Stimulated activated CD8-positive, alpha-beta memory T cell treated with anti-CD3 and anti-CD28 coated beads, Interleukin-4, amount 100 ng/mL, for 4 hours (primary cell): Measurements from ENCODE around the gene GBP1.
"Not testable (repeated sequence)": the region's sequence is repeated elsewhere in the genome, so short reads cannot be mapped to it uniquely, and the experiment has no call there.

Experiments used
- DNase-seq, 2 donors: peaks; one replicate each; pipeline ENCODE4 v3.0.0-alpha.2; 2020; ENCODE audit warnings: low read depth in 2 of 2, low spot score in 1 of 2

GBP1 gene

GRCh38 chr1:89065079-89065868, at the start of gene GBP1:
TSS of gene GBP1 (minus strand) at chr1:89065208. CDS start at chr1:89063234, 1,974 bp downstream.
- no peak for DNase-seq

- no peak for DNase-seq
Observed at GRCh38 chr1:89114662-89115061, 49.7 kb upstream of the GBP1 start.

- no peak for DNase-seq
Observed at GRCh38 chr1:89112871-89113613, 48.0 kb upstream of the GBP1 start.

GRCh38 chr1:89104687-89105086, 39.7 kb upstream of the GBP1 start:
- DNase-seq = no peak

GRCh38 chr1:89104147-89104546, 39.1 kb upstream of the GBP1 start:
- no peak for DNase-seq

- DNase-seq = no peak
Observed at GRCh38 chr1:89102021-89102420, 37.0 kb upstream of the GBP1 start.

- DNase-seq = no peak
Observed at GRCh38 chr1:89100412-89100811, 35.4 kb upstream of the GBP1 start.

GRCh38 chr1:89098857-89099256, 33.8 kb upstream of the GBP1 start:
- no peak for DNase-seq

GRCh38 chr1:89095737-89096136, 30.7 kb upstream of the GBP1 start:
- no peak for DNase-seq

GRCh38 chr1:89089962-89090361, 25.0 kb upstream of the GBP1 start:
- DNase-seq = no peak

GRCh38 chr1:89088572-89088971, 23.6 kb upstream of the GBP1 start:
- no peak for DNase-seq

GRCh38 chr1:89087241-89087640, 22.2 kb upstream of the GBP1 start:
- no peak for DNase-seq

GRCh38 chr1:89085781-89086180, 20.8 kb upstream of the GBP1 start:
- DNase-seq = no peak

GRCh38 chr1:89081005-89081404, 16.0 kb upstream of the GBP1 start:
- DNase-seq = no peak

- not testable (repeated sequence) for DNase-seq
Observed at GRCh38 chr1:89080068-89080467, 15.1 kb upstream of the GBP1 start.

- DNase-seq = not testable (repeated sequence)
Observed at GRCh38 chr1:89072466-89073065, 7.6 kb upstream of the GBP1 start.

- no peak for DNase-seq
Observed at GRCh38 chr1:89070509-89070908, 5.5 kb upstream of the GBP1 start.

GRCh38 chr1:89069951-89070350, 4.9 kb upstream of the GBP1 start:
- no peak for DNase-seq

- no peak for DNase-seq
Observed at GRCh38 chr1:89068291-89068690, 3.3 kb upstream of the GBP1 start.

GRCh38 chr1:89064632-89065031, 376 bp downstream of the GBP1 start:
- no peak for DNase-seq

GRCh38 chr1:89063094-89063493, 1.9 kb downstream of the GBP1 start:
- no peak for DNase-seq

- DNase-seq = no peak
Observed at GRCh38 chr1:89060091-89060490, 4.9 kb downstream of the GBP1 start.
